Loucy (cell line): Measurements from ENCODE around the gene MEF2C.

ENCODE experiments used
- H2AFZ ChIP-seq: fragments of 200-600 bp; sonication (generic); 2 replicates; pipeline ENCODE4 v1.6.0; 2016; ENCODE audit warnings: antibody characterized with exemption, mild to moderate bottlenecking, low read length, moderate library complexity
- H3F3A ChIP-seq: fragments of 200-600 bp; 2 replicates; pipeline ENCODE4 v1.6.0; 2016; ENCODE audit warnings: antibody characterized with exemption, low read depth, mild to moderate bottlenecking
- H3K27me3 ChIP-seq: fragments of 200-600 bp; sonication (generic); 2 replicates; pipeline ENCODE4 v1.6.1; 2014; ENCODE audit warnings: low read length, mild to moderate bottlenecking; ENCODE audit not compliant: insufficient read depth, poor library complexity, severe bottlenecking
- H3K36me3 ChIP-seq: fragments of 200-600 bp; sonication (generic); 2 replicates; pipeline ENCODE4 v1.6.1; 2016; ENCODE audit warnings: low read length; ENCODE audit not compliant: insufficient read depth
- H3K4me1 ChIP-seq: fragments of 200-600 bp; sonication (generic); 2 replicates; pipeline ENCODE4 v1.5.1; 2014; ENCODE audit warnings: low read length, mild to moderate bottlenecking; ENCODE audit not compliant: insufficient read depth, poor library complexity, severe bottlenecking
- H3K4me2 ChIP-seq: fragments of 200-600 bp; sonication (generic); 2 replicates; pipeline ENCODE4 v1.6.0; 2014; ENCODE audit warnings: antibody characterized with exemption, low read length, low read depth, mild to moderate bottlenecking; ENCODE audit not compliant: poor library complexity, severe bottlenecking
- H3K4me3 ChIP-seq: fragments of 200-600 bp; sonication (generic); 2 replicates; pipeline ENCODE4 v1.5.1; 2014; ENCODE audit warnings: low read length, mild to moderate bottlenecking, mixed read lengths; ENCODE audit not compliant: poor library complexity, severe bottlenecking
- H3K79me2 ChIP-seq: fragments of 200-600 bp; sonication (generic); 2 replicates; pipeline ENCODE4 v1.6.1; 2014; ENCODE audit warnings: low read length; ENCODE audit not compliant: insufficient read depth
- H3K9ac ChIP-seq: fragments of 200-600 bp; sonication (generic); 2 replicates; pipeline ENCODE4 v1.6.0; 2014; ENCODE audit warnings: mild to moderate bottlenecking, low read depth, low read length, moderate library complexity; ENCODE audit not compliant: poor library complexity, severe bottlenecking
- H3K9me2 ChIP-seq: fragments of 200-600 bp; sonication (generic); replicated peaks from 2 replicates; pipeline ENCODE4 v1.6.1; 2016; ENCODE audit warnings: low read depth, low read length, mixed read lengths
- H3K9me3 ChIP-seq: fragments of 200-600 bp; sonication (generic); 2 replicates; pipeline ENCODE4 v1.6.1; 2014; ENCODE audit warnings: mild to moderate bottlenecking, antibody characterized with exemption, low read length, low read depth; ENCODE audit not compliant: insufficient read depth
- H4K20me1 ChIP-seq: fragments of 200-600 bp; sonication (generic); 2 replicates; pipeline ENCODE4 v1.6.0; 2014; ENCODE audit warnings: antibody characterized with exemption, low read length, mild to moderate bottlenecking; ENCODE audit not compliant: insufficient read depth, poor library complexity, severe bottlenecking
- EZH2phosphoT487 ChIP-seq: fragments of 200-600 bp; IDR thresholded peaks from 2 replicates; pipeline ENCODE4 v1.6.1; 2018; ENCODE audit warnings: antibody characterized with exemption, mild to moderate bottlenecking, moderate library complexity, borderline replicate concordance
- TF ChIP-seq, protein P1 (sequence below): fragments of 200-600 bp; sonication (generic); conservative IDR thresholded peaks from 2 replicates; pipeline ENCODE4 v1.5.1; 2014; ENCODE audit warnings: mild to moderate bottlenecking, antibody characterized with exemption, low read length

MEF2C gene

GRCh38 chr5:88770276-88771257 lies 112.4 kb downstream of the MEF2C start:
- no peaks in the 10 kb centered on the region for H3K79me2 ChIP-seq
- H3K9me2 ChIP-seq: no peaks in the 10 kb centered on the region
- H3K36me3 ChIP-seq: no peaks in the 10 kb centered on the region
- H3K9me3 ChIP-seq: no peaks in the 10 kb centered on the region
- peaks cover 9% of the 10 kb centered on the region for H3K4me1 ChIP-seq
- no peak overlapping the region for H3K4me2 ChIP-seq
- H3K4me3 ChIP-seq: no peak overlapping the region
- H3K27me3 ChIP-seq: no peaks in the 10 kb centered on the region
- H2AFZ ChIP-seq: no peak overlapping the region
- H3K9ac ChIP-seq: no peak overlapping the region
- H4K20me1 ChIP-seq: no peaks in the 10 kb centered on the region
- no peaks in the 10 kb centered on the region for H3F3A ChIP-seq
- no peak for TF ChIP-seq EZH2phosphoT487
- TF ChIP-seq, protein P1, sequence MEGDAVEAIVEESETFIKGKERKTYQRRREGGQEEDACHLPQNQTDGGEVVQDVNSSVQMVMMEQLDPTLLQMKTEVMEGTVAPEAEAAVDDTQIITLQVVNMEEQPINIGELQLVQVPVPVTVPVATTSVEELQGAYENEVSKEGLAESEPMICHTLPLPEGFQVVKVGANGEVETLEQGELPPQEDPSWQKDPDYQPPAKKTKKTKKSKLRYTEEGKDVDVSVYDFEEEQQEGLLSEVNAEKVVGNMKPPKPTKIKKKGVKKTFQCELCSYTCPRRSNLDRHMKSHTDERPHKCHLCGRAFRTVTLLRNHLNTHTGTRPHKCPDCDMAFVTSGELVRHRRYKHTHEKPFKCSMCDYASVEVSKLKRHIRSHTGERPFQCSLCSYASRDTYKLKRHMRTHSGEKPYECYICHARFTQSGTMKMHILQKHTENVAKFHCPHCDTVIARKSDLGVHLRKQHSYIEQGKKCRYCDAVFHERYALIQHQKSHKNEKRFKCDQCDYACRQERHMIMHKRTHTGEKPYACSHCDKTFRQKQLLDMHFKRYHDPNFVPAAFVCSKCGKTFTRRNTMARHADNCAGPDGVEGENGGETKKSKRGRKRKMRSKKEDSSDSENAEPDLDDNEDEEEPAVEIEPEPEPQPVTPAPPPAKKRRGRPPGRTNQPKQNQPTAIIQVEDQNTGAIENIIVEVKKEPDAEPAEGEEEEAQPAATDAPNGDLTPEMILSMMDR: no peak

- Histone ChIP-seq H3K4me3 (no peak overlapping the region), H3K36me3 (no peaks in the 10 kb centered on the region), H3K27me3 (no peaks in the 10 kb centered on the region), H3K9ac (no peak overlapping the region), H3K79me2 (no peaks in the 10 kb centered on the region), H4K20me1 (no peaks in the 10 kb centered on the region), H3K4me1 (peaks cover 9% of the 10 kb centered on the region), H3K9me2 (no peaks in the 10 kb centered on the region), H3K4me2 (no peak overlapping the region), H2AFZ (no peak overlapping the region), H3F3A (no peaks in the 10 kb centered on the region), H3K9me3 (no peaks in the 10 kb centered on the region)
- no peak for TF ChIP-seq EZH2phosphoT487
- TF ChIP-seq, protein P1: no peak
Measured at GRCh38 chr5:88769165-88769564, 113.8 kb downstream of the MEF2C start.

DNA sequence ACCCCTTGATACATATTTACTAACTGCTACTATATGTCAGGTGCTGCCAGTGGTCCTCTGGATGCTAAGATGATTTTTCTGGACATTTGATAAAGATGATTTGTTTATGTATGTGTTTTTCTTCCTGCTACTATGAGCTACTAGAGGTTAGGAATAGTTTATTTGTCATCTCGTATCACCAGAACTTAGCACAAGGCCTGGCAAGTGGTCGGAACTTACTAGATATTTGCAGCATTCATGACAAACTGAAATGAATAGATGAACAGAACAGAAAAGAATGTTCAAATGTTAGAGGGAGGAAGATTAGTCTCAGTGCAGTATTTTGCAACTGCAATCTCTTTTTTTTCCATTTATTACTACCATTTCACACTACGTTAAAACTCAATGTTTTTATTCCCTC lies 114.6 kb downstream of the MEF2C start:
- Histone ChIP-seq H3K9ac (no peak overlapping the region), H3K4me1 (peaks cover 9% of the 10 kb centered on the region), H4K20me1 (no peaks in the 10 kb centered on the region), H3K9me2 (no peaks in the 10 kb centered on the region), H3K4me2 (no peak overlapping the region), H3K27me3 (no peaks in the 10 kb centered on the region), H3K79me2 (no peaks in the 10 kb centered on the region), H3K4me3 (no peak overlapping the region), H3K9me3 (no peaks in the 10 kb centered on the region), H3K36me3 (no peaks in the 10 kb centered on the region), H3F3A (no peaks in the 10 kb centered on the region), H2AFZ (no peak overlapping the region)
- TF ChIP-seq, protein P1: no peak
- TF ChIP-seq EZH2phosphoT487: no peak
